Measurements from ENCODE around the gene DMGDH. TPM values are rescaled to one million over a fixed set of nuclear protein-coding genes. Genes with fewer than 3 reads are reported as not detected.

The DMGDH gene
- total RNA-seq, 4 donors from 2014 or later = 0.64 to 3.1 (median 1.7) TPM; not detected in 1

DNA sequence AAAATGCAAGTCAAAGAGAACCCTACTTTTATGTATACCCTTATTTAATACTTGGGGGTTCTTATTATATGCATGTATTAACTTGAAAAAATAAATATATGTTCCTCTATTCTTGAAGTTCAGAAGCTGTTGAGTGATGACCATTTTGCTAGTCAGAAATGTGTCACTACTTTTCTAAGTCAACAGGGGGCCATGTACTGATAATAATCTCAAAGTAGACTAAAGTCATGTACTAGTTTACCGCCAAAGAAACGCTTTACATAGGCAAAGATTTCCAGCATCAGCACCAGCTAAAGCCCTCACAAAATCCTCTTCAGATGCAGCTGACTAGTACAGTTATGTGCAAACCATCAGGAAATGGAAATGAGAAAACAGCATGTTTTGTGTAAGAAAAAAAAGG, 36.4 kb upstream of the DMGDH start:
- Histone ChIP-seq H3K4me1 (peaks cover 0 to 9% (median 3%) of the 10 kb centered on the region in 3 donors), H3K4me3 (no peak overlapping the region), H3K9me3 (no peaks in the 10 kb centered on the region), H3K36me3 (no peaks in the 10 kb centered on the region), H3K27me3 (peaks cover 0 to 16% (median 0%) of the 10 kb centered on the region in 4 donors), H3K27ac (no peak overlapping the region)
- intact Hi-C loops (cut with DNase I) = no loop called here
- DNase-seq = no peak
- TF ChIP-seq POLR2A (IDR thresholded peaks at IDR 0.05) = no peak
- TF ChIP-seq, protein P1, sequence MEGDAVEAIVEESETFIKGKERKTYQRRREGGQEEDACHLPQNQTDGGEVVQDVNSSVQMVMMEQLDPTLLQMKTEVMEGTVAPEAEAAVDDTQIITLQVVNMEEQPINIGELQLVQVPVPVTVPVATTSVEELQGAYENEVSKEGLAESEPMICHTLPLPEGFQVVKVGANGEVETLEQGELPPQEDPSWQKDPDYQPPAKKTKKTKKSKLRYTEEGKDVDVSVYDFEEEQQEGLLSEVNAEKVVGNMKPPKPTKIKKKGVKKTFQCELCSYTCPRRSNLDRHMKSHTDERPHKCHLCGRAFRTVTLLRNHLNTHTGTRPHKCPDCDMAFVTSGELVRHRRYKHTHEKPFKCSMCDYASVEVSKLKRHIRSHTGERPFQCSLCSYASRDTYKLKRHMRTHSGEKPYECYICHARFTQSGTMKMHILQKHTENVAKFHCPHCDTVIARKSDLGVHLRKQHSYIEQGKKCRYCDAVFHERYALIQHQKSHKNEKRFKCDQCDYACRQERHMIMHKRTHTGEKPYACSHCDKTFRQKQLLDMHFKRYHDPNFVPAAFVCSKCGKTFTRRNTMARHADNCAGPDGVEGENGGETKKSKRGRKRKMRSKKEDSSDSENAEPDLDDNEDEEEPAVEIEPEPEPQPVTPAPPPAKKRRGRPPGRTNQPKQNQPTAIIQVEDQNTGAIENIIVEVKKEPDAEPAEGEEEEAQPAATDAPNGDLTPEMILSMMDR (IDR thresholded peaks at IDR 0.05) = no peak
- WGBS, 2 donors = 91 to 96% methylated on average over 2 of the region's 2 CpGs

DNA sequence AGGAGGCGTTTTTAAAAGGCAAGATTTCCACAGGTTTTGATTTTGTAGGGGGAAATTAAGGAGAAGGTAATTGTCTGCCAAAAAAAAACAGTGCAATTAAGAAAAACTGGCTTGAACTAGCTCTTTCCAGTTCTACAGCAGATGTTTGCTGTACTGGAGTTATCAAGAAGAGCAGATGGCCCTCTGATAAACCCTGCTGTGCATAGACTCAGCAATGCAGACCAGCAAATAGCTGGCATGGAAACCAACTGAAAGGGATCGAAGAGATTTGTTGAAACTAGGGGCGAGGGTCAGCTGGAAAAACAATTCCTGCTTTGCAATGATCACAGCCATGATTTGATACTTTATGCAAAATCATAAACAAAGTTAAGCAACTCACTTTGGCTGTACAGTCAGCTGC, 24.3 kb upstream of the DMGDH start:
- H3K27ac ChIP-seq = no peak overlapping the region
- H3K4me3 ChIP-seq = no peak overlapping the region
- TF ChIP-seq, protein P1 (IDR thresholded peaks at IDR 0.05) = no peak
- TF ChIP-seq POLR2A (IDR thresholded peaks at IDR 0.05) = no peak
- H3K36me3 ChIP-seq = no peaks in the 10 kb centered on the region
- WGBS, 2 donors = 64 to 68% methylated on average over 3 of the region's 3 CpGs
- no peak for DNase-seq
- H3K27me3 ChIP-seq = no peaks in the 10 kb centered on the region
- no peaks in the 10 kb centered on the region for H3K9me3 ChIP-seq
- intact Hi-C loops (cut with DNase I) = no loop called here
- no peaks in the 10 kb centered on the region for H3K4me1 ChIP-seq

DNA sequence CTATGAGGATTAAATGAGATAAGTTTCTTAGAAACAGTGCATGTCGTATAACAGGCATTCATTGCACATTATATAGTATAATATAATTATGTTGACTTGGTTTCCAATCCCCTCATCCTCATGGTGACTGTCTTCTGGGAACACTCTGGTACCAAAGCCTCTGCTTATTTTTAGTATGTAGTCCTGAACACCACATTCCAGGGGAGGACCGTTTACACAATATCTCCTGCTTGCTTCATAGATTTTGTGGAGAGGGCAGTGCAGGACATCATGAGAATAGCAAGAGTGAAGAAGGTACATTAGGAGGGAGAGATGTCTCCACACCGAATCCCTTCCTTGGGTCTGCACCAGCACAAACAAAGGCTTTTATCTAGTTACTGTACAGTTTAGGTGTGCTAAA, 21.6 kb upstream of the DMGDH start:
- no peaks in the 10 kb centered on the region for H3K4me1 ChIP-seq
- WGBS, 2 donors = 55 to 68% methylated on average over 3 of the region's 3 CpGs
- no peaks in the 10 kb centered on the region for H3K36me3 ChIP-seq
- TF ChIP-seq, protein P1 (IDR thresholded peaks at IDR 0.05) = no peak
- TF ChIP-seq POLR2A (IDR thresholded peaks at IDR 0.05) = no peak
- no peaks in the 10 kb centered on the region for H3K27me3 ChIP-seq
- no peak for DNase-seq
- no peak overlapping the region for H3K4me3 ChIP-seq
- intact Hi-C loops (cut with DNase I) = no loop called here
- no peaks in the 10 kb centered on the region for H3K9me3 ChIP-seq
- H3K27ac ChIP-seq = no peak overlapping the region

DNA sequence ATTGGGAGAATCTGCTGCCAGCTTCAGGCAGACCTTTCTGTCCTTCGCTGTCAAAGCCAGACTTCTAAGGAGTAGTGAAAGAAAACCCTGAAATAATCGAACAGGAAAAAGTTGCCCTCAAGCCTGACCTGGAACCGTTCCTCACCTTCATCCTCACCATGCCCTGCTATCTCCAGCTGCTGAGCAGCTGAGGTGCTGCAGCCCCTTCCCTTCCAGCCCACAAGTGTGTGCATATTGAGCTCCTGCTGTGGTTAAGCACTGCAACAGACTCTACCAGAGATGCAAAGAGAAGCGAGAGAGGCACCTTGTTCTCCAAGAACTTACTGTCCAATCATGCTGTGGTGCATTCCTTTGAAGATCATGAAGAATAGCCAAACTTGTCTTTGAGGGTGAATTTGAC, 19.0 kb upstream of the DMGDH start:
- WGBS, 2 donors = 68 to 79% methylated on average over 3 to 4 of the region's 4 CpGs
- no peak for DNase-seq
- TF ChIP-seq, protein P1 (IDR thresholded peaks at IDR 0.05) = no peak
- TF ChIP-seq POLR2A (IDR thresholded peaks at IDR 0.05) = no peak
- no peaks in the 10 kb centered on the region for H3K36me3 ChIP-seq
- no peak overlapping the region for H3K27ac ChIP-seq
- H3K4me1 ChIP-seq = no peaks in the 10 kb centered on the region
- no peak overlapping the region for H3K4me3 ChIP-seq
- no peaks in the 10 kb centered on the region for H3K27me3 ChIP-seq
- no peaks in the 10 kb centered on the region for H3K9me3 ChIP-seq
- intact Hi-C loops (cut with DNase I) = no loop called here

DNA sequence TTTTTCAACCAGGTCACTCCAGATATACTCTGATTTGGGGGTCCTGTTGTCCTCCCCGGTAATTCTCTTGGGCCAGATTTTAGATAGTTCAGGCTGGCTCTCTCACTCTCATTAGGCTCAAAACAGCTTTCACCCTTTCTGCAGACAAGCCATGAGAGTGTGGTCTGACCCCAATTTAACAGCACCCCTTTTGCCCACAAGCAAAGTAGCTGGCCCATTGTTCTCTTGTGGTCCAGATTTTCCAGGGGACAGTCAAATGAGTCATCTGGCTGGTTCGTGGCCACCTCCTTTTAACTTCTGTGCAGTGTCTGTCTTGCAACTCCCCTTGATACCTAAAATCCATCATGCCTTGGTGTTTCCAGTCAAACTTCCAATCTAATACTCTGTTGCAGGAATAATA, 16.6 kb upstream of the DMGDH start:
- no peak overlapping the region for H3K4me3 ChIP-seq
- no peaks in the 10 kb centered on the region for H3K27me3 ChIP-seq
- 55 to 64% methylated on average over 2 of the region's 2 CpGs for WGBS, 2 donors
- no peaks in the 10 kb centered on the region for H3K36me3 ChIP-seq
- TF ChIP-seq POLR2A (IDR thresholded peaks at IDR 0.05) = no peak
- TF ChIP-seq, protein P1 (IDR thresholded peaks at IDR 0.05) = no peak
- no peaks in the 10 kb centered on the region for H3K9me3 ChIP-seq
- no peak overlapping the region for H3K27ac ChIP-seq
- intact Hi-C loops (cut with DNase I) = no loop called here
- H3K4me1 ChIP-seq = no peaks in the 10 kb centered on the region
- DNase-seq = no peak
